ENCODE data around the gene ZGLP1. TPM values are rescaled to one million over a fixed set of nuclear protein-coding genes. Genes with fewer than 3 reads are reported as not detected.

The ZGLP1 gene
- total RNA-seq, 2 donors from 2014 or later = 5.3 TPM; not detected in 1

DNA sequence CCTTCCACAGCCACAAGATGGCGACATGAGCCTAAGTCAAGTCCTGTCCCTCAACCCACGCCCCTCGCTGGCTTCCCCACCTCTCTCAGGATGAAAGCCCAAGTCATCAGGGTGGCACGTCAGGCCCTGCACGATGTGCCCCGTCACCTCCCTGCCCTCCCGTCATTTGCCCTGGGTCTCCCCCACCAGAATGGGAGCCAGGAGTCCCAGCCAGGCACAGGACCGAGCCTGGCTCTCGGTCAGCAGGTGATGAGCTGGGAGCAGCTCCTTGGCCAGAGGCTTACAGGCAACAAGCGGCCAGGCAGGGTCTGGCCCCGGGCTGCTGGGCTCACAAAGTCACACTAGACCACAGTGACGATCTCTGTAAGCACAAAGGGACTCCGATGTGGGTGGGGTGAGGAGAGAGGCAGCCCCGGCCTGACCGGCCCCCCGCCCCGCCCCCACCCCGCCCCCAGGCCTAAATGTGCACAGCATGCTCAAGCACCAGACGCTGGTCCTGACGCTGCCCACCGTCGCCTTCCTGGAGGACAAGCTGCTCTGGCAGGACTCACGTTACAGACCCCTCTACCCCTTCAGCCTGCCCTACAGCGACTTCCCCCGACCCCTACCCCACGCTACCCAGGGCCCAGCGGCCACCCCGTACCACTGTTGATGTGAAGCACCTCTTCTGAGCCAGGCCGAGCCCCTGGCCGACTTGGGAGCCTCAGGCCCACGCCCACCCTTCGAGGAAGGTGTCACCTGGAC, 50.3 kb downstream of the ZGLP1 start:
- no peak overlapping the region for H3K4me3 ChIP-seq
- no peaks in the 10 kb centered on the region for H3K9me3 ChIP-seq
- no peak for ATAC-seq (ENCODE audit: insufficient number of reproducible peaks, low FRiP score, low read depth)
- no peaks in the 10 kb centered on the region for H3K4me1 ChIP-seq (ENCODE audit: control insufficient read depth in 1 of 2, low read depth in 2 of 2)
- H3K36me3 ChIP-seq = peaks cover 35% of the 10 kb centered on the region
- no peaks in the 10 kb centered on the region for H3K27me3 ChIP-seq (replicated peaks; ENCODE audit: insufficient read depth)
- no peak overlapping the region for H3K27ac ChIP-seq
- TF ChIP-seq CTCF (IDR thresholded peaks at IDR 0.05) = peak; percentile 48
- peak; percentile 66 for DNase-seq (ENCODE audit: low spot score)

- peaks cover 0 to under 1% of the 10 kb centered on the region in 2 donors for H3K4me1 ChIP-seq (ENCODE audit: control insufficient read depth in 1 of 2, low read depth in 2 of 2)
- H3K4me3 ChIP-seq = no peak overlapping the region
- no peak for TF ChIP-seq CTCF (IDR thresholded peaks at IDR 0.05)
- H3K27me3 ChIP-seq (replicated peaks; ENCODE audit: insufficient read depth) = no peaks in the 10 kb centered on the region
- DNase-seq (ENCODE audit: low spot score) (no peak), ATAC-seq (ENCODE audit: insufficient number of reproducible peaks, low FRiP score, low read depth) (no peak)
- no peaks in the 10 kb centered on the region for H3K9me3 ChIP-seq
- no peak overlapping the region for H3K27ac ChIP-seq
- peaks cover 40% of the 10 kb centered on the region for H3K36me3 ChIP-seq
Observed at GRCh38 chr19:10258080-10258710, 51.4 kb downstream of the ZGLP1 start.

DNA sequence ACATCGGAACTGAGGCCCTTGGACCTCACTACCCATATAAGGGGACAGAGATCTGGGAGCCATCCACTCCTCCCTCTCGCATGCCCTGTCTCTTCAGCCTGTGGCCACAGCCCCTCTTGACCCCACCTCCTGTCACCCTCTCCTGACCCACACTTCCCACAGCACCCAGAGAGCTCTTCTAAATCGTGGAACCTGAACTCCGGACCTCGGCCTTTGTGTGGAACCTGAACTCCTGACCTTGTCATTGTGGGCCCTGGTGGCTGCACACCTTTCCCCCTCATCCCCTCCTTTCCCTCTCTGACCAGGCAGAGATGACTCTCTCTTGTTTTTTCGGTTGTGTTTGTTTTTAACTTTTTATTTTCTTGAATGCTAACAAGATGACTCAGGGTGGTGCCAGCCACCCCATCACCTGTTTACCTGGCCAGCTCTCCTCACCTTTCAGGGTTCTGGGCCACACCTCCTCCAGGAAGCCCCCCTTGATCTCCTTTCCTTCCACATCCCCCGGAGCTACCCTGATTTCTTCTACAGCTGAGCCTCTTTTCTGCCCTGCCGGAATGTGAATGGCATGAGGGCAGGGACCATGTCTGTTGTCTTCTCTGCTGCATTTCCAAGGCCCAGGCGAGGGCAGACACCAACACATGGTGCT, 52.5 kb downstream of the ZGLP1 start:
- Histone ChIP-seq H3K4me1 (ENCODE audit: control insufficient read depth in 1 of 2, low read depth in 2 of 2) (peaks cover 7 to 9% of the 10 kb centered on the region in 2 donors), H3K4me3 (no peak overlapping the region), H3K9me3 (no peaks in the 10 kb centered on the region), H3K27me3 (replicated peaks; ENCODE audit: insufficient read depth) (no peaks in the 10 kb centered on the region), H3K36me3 (peaks cover 40% of the 10 kb centered on the region), H3K27ac (no peak overlapping the region)
- no peak for TF ChIP-seq CTCF (IDR thresholded peaks at IDR 0.05)
- DNase-seq (ENCODE audit: low spot score) (no peak), ATAC-seq (ENCODE audit: insufficient number of reproducible peaks, low FRiP score, low read depth) (no peak)

- Histone ChIP-seq H3K4me3 (no peak overlapping the region), H3K4me1 (ENCODE audit: control insufficient read depth in 1 of 2, low read depth in 2 of 2) (peaks cover 7 to 9% of the 10 kb centered on the region in 2 donors), H3K36me3 (peaks cover 40% of the 10 kb centered on the region), H3K27me3 (replicated peaks; ENCODE audit: insufficient read depth) (no peaks in the 10 kb centered on the region), H3K27ac (no peak overlapping the region), H3K9me3 (no peaks in the 10 kb centered on the region)
- ATAC-seq (ENCODE audit: insufficient number of reproducible peaks, low FRiP score, low read depth) (no peak), DNase-seq (ENCODE audit: low spot score) (no peak)
- no peak for TF ChIP-seq CTCF (IDR thresholded peaks at IDR 0.05)
Observed at GRCh38 chr19:10256551-10256950, 53.1 kb downstream of the ZGLP1 start.

GRCh38 chr19:10255358-10255757, 54.3 kb downstream of the ZGLP1 start:
- Histone ChIP-seq H3K4me1 (ENCODE audit: control insufficient read depth in 1 of 2, low read depth in 2 of 2) (peaks cover 7 to 18% of the 10 kb centered on the region in 2 donors), H3K36me3 (peaks cover 40% of the 10 kb centered on the region), H3K27me3 (replicated peaks; ENCODE audit: insufficient read depth) (no peaks in the 10 kb centered on the region), H3K9me3 (no peaks in the 10 kb centered on the region), H3K27ac (no peak overlapping the region), H3K4me3 (no peak overlapping the region)
- ATAC-seq (ENCODE audit: insufficient number of reproducible peaks, low FRiP score, low read depth) = no peak
- TF ChIP-seq CTCF (IDR thresholded peaks at IDR 0.05) = no peak
- DNase-seq (ENCODE audit: low spot score) = no peak

Measured in thoracic aorta (tissue), 2 donors.